Mononuclear cell (primary cell): Measurements from ENCODE around the gene FRAS1. TPM values are rescaled to one million over a fixed set of nuclear protein-coding genes. Genes with fewer than 3 reads are reported as not detected.
"Not testable (repeated sequence)": the region's sequence is repeated elsewhere in the genome, so short reads cannot be mapped to it uniquely, and the experiment has no call there.

Source experiments
- H3K27me3 ChIP-seq: 2 replicates; pipeline ENCODE4 v1.6.0; 2011; ENCODE audit warnings: low read length, control low read depth; ENCODE audit not compliant: insufficient read depth
- H3K4me1 ChIP-seq: 2 replicates; pipeline ENCODE4 v1.5.1; 2011; ENCODE audit warnings: mild to moderate bottlenecking, low read length, control low read depth; ENCODE audit not compliant: insufficient read depth
- H3K4me3 ChIP-seq: 2 replicates; pipeline ENCODE4 v1.5.1; 2011; ENCODE audit warnings: mild to moderate bottlenecking, low read length, moderate library complexity
- H3K9me3 ChIP-seq: 2 replicates; pipeline ENCODE4 v1.5.1; 2011; ENCODE audit warnings: low read depth, mild to moderate bottlenecking, control low read depth, low read length
- total RNA-seq: library from RNA; depleted of rRNA; stranded (reverse); fragments of >200 nt; gene quantifications from one replicate; pipeline ENCODE4 v1.2.3, GENCODE V29; 2012

FRAS1 gene
- total RNA-seq, 1 donor = under 0.01 TPM

DNA sequence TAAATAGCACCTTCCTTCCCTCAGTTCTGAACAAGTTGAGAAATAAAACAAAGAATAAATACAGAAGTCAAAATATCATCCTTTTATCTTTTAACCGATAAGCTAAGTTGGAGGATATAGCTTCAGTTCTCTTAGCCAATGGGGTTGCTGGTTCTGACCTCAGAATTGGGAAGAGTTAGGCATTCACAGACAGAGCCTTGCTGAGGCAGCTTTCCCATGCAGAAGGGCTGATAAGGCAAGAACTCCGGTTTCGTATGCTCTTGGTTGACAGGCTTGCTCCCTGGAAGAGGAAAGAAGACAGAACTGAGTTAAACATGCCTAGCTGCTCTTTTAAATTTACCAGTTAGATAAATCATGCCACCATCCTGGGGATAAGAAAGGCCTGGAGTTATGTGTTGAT, 17.6 kb downstream of the FRAS1 start:
- no peaks in the 10 kb centered on the region for H3K9me3 ChIP-seq
- no peaks in the 10 kb centered on the region for H3K4me1 ChIP-seq
- no peak overlapping the region for H3K4me3 ChIP-seq
- H3K27me3 ChIP-seq = peaks cover 28% of the 10 kb centered on the region

DNA sequence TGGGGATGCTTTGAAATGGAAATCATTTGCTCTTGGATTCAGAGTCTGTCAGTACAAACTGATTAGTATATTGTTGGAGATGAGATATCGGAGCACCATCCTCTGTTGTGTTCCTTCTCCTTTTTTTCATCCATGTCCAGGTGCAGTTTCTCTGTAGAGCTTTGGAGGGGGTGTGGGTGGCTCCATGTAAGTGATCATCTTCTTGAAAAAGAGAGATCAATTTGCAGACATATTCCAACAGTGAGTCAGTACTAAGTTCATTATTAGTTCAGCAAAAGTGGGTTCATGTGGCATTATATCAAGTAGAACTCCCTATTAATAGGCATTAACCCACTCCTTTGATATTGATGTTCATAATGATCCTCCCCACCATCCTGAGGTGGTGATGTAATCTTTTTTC, 18.9 kb downstream of the FRAS1 start:
- H3K4me1 ChIP-seq = no peaks in the 10 kb centered on the region
- peaks cover 28% of the 10 kb centered on the region for H3K27me3 ChIP-seq
- no peaks in the 10 kb centered on the region for H3K9me3 ChIP-seq
- no peak overlapping the region for H3K4me3 ChIP-seq

DNA sequence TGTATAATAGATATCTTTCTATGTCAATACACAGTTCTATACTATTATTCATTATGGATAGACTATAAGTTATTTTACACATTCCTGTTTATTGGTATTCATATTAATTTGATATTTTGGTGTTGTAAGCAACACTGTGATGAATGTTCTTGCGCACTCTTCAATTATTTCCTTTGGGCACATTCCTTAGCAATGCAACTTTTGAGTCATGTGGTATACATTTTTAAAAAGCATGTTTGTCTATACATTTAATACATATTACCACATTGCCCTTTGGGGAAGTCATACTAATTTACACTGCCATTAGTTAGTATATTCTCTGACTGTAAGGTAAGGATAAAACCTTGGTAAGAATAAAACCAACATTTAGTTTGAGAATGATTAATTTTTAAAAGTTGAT, 21.0 kb downstream of the FRAS1 start:
- Histone ChIP-seq H3K27me3 (peaks cover 13% of the 10 kb centered on the region), H3K4me3 (no peak overlapping the region), H3K4me1 (no peaks in the 10 kb centered on the region)

DNA sequence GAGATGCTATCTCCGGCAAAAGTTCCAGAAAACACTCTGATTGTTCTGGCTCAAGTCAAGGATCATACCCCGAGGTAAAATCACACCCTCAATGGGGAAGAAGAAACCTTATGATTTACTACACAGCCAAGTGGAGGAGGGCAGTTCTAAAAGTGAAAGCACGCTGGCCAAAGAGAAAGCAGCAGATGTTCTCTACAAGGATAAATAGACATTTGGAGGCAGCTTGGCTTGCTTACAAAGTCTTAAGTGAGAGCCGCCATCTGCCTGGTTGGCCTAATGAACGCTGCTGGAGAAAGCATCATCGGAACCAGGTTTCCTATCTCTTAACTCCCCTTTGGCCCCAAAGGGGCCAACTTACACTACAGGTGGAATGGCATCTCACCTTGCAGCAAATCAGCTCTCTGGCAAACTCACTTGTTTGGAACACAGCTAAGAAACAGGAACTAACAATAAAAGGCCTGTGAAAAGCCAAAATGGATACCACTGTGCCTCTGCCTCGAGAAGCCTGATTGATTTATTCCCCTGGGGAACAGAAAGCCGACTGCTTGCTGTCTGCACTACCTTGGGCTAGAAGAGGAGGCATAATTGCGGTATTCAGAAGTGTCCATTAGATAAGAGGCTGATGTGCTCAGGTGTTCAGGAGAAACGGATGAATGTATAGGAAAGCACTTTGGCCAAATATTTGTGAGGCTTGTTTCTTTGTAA, 22.8 kb downstream of the FRAS1 start:
- Histone ChIP-seq H3K27me3 (no peaks in the 10 kb centered on the region), H3K9me3 (no peaks in the 10 kb centered on the region), H3K4me1 (no peaks in the 10 kb centered on the region), H3K4me3 (no peak overlapping the region)

More for the DNA sequence above, 21.0 kb downstream of the FRAS1 start:
- H3K9me3 ChIP-seq = no peaks in the 10 kb centered on the region

DNA sequence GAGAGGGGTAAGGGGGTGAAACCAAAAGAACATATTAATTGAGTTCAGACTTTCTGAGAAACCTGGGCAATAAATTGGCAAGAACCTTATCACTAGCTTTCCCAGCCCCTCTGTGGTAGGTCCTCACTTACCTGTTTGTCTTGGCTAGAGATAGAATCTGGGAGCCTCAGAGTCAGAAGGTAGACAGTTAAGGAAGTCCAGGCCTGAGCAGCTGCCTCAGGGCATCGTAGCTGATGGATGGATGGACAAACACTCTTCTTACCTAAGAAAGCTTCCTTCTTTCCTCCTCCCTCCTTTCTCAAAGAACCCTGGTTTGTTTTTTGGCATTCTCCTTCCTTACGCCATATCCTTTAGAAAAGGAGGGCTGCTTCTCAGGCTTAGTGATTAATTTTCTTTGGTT, 24.4 kb downstream of the FRAS1 start:
- Histone ChIP-seq H3K9me3 (no peaks in the 10 kb centered on the region), H3K4me1 (no peaks in the 10 kb centered on the region), H3K4me3 (no peak overlapping the region), H3K27me3 (no peaks in the 10 kb centered on the region)

DNA sequence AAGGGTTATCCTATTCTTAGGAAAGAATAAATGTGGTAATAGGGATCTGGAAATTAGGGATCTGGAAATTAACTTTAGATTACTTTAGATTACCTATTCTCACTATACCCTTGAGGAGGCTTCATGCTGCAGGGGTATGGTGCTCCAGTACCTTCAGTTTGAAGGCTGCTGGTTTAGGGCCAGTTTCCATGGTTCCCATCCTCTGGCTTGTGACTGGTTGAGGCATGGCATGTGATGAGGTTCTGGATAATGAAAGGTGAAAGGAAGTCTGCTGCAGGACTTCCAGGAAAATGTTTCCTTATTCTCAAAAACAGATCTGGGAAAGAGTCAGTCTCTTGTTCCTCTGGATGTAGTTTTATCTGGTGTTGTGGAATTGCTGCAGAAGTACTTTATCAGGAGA, 25.9 kb downstream of the FRAS1 start:
- no peak overlapping the region for H3K4me3 ChIP-seq
- no peaks in the 10 kb centered on the region for H3K27me3 ChIP-seq
- no peaks in the 10 kb centered on the region for H3K9me3 ChIP-seq
- H3K4me1 ChIP-seq = no peaks in the 10 kb centered on the region

DNA sequence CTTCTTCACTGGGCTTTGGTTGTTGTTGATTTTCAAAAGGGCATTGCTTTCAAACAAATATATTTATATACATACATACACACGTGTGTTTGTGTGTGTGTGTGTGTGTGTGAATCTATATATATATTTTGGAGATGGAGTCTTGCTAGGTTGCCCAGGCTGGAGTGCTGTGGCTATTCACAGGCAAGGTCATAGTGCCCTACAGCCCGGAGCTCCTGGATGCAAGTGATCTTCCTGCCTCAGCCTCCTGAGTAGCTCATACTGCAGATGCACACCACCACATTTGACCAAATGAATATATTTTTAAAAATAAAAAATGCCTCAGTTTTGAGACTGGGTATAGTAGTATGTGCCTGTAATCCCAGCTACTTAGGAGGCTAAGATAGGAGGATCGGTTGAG, 34.4 kb downstream of the FRAS1 start:
- no peaks in the 10 kb centered on the region for H3K9me3 ChIP-seq
- no peaks in the 10 kb centered on the region for H3K27me3 ChIP-seq
- H3K4me1 ChIP-seq = no peaks in the 10 kb centered on the region
- H3K4me3 ChIP-seq = no peak overlapping the region

DNA sequence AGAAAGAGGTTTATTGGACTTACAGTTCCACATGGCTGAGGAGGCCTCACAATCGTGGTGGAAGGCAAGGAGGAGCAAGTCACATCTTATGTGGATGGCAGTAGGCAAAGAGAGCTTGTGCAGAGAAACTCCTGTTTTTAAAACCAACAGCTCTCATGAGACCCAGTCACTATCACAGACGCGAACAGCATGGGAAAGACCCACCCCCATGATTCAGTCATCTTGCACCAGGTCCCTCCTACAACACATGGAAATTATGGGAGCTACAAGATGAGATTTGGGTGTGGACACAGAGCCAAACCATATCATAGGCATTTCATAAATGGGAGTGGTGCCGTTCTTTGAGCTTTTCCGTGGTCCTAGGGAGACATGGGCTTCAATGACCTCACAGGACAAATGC, 35.2 kb downstream of the FRAS1 start:
- not testable (repeated sequence) for H3K9me3 ChIP-seq, H3K27me3 ChIP-seq, H3K4me1 ChIP-seq, H3K4me3 ChIP-seq

DNA sequence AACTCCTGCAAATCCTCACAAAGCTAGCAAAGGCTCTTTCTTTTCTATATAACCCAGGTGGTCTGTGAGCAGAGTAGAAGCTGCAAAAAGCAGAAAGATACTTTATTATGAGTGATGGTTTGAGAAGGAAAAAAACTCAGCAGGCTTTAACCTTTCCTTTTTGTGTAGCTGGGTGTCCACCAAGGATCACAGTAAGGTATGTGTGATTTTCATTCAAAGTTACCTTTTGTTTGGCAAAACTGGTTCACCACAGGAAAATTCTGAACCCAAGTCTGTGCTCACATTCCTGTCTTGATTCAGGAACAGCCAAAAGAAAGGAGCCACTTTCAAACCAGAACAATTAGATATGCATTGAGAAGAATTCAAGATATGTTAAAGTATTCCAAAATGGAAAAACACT, 35.7 kb downstream of the FRAS1 start:
- H3K4me1 ChIP-seq = no peaks in the 10 kb centered on the region
- no peaks in the 10 kb centered on the region for H3K27me3 ChIP-seq
- no peak overlapping the region for H3K4me3 ChIP-seq
- no peaks in the 10 kb centered on the region for H3K9me3 ChIP-seq

DNA sequence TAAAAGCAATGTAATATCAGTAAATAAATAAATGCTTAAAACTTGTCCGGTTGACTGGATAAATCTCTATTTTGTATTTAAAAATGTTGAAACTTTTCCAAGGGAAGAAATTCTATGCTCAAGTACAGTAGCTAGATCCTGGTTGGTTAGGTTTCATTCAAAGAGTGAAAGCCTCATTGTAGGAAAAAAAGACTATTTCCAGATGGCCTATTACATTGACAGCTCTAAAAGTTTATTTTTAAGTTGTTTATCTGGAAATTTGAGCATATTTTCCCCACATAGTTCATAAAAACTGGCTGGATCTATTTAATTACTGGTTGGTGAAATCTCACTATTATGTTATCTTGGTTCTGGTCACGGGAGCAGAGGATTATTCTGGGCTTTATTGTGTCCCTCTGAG, 38.0 kb downstream of the FRAS1 start:
- Histone ChIP-seq H3K4me3 (no peak overlapping the region), H3K9me3 (no peaks in the 10 kb centered on the region), H3K4me1 (no peaks in the 10 kb centered on the region), H3K27me3 (no peaks in the 10 kb centered on the region)

DNA sequence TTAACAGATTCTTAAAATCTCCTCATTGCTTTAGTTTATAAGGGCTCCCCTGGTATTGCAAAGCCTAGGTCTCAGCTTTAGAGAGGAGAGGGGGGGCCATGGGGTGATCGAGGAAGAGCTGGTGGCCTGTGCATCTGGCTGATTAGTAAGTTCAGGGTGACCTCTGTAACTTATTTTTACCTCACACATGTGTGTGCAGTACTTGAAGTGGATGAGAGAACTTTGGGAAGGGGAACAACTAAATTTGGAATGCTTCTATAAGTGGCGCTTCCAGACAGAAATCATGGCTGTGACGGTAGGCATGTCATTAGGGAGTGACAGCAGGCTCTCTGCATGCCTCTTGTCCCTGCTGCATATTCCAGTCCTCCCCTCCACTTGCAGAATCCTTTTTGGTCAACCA, 41.9 kb downstream of the FRAS1 start:
- no peaks in the 10 kb centered on the region for H3K4me1 ChIP-seq
- no peaks in the 10 kb centered on the region for H3K9me3 ChIP-seq
- no peaks in the 10 kb centered on the region for H3K27me3 ChIP-seq
- H3K4me3 ChIP-seq = no peak overlapping the region

DNA sequence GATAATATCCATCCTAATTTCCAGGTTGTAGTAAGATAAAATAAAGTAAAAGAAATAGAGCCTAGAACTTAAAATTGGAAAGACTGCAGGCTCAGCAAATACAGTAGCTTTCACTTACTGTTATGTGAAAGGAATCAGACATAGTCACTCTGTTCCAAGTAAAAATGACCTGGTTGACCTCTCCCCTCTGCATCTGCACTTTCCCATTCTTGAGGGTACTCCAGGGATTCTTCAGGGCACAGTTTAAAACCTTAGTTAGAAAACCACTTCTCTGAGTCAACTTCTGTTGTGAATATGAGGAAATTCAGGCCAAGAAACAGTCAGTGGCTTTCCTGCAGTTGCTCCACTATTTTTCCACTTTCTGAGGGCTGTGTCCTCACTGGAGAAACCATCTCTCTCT, 42.9 kb downstream of the FRAS1 start:
- no peaks in the 10 kb centered on the region for H3K9me3 ChIP-seq
- no peaks in the 10 kb centered on the region for H3K4me1 ChIP-seq
- H3K27me3 ChIP-seq = no peaks in the 10 kb centered on the region
- H3K4me3 ChIP-seq = no peak overlapping the region

DNA sequence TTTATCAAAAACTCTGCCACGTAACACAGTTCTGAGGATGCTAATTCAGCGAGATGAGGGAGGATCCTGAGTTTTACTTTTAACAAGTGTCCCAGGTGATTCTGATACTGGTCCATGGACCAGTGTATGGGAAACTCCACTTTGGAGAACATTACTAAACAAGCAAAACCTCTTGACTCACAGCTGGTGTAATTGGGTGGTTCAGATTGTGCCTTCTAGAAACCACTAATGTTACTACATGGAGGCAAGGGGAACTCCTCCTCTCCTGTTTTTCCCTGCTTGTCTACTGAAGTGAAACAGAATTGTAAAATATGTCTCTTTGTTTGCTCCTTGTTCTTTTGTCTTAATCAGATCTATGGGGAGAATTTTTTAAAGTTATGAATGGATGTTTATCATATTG, 62.6 kb downstream of the FRAS1 start:
- Histone ChIP-seq H3K27me3 (no peaks in the 10 kb centered on the region), H3K4me1 (no peaks in the 10 kb centered on the region), H3K4me3 (no peak overlapping the region), H3K9me3 (no peaks in the 10 kb centered on the region)

DNA sequence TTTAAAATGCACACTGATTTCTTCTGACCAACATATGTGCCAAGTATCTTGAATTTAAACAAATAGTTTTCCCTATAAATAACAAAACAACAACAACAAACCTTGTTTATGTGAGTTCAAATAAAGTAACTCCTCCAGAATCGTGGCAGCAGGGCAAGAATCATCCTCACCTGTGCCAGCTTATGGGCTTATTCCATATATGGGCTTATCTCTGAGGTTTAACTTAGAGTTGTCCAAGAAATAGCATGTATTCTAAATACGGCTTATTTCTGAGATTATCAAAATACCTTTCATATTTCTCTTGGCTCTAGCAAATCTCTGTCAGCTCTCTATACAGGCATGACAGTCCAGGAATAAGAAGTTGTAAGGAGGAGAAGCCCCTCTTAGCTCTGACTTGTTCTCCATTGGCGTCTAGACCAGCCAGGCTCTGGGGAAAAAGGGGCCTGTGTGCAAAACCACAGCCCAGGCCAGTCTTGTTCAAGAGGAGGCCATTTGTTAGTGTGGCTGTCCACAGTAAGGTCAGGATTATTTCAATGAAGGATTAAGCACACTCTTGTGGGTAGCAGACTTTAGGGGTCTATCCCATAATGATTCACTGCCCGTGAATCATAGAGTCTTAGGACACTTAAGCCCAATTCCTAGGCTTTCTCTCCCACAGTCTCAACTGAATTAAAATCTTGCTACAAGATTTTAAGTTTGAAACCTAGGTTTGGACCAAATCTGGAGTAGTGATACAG, 63.2 kb downstream of the FRAS1 start:
- Histone ChIP-seq H3K4me1 (no peaks in the 10 kb centered on the region), H3K9me3 (no peaks in the 10 kb centered on the region), H3K4me3 (no peak overlapping the region), H3K27me3 (no peaks in the 10 kb centered on the region)

DNA sequence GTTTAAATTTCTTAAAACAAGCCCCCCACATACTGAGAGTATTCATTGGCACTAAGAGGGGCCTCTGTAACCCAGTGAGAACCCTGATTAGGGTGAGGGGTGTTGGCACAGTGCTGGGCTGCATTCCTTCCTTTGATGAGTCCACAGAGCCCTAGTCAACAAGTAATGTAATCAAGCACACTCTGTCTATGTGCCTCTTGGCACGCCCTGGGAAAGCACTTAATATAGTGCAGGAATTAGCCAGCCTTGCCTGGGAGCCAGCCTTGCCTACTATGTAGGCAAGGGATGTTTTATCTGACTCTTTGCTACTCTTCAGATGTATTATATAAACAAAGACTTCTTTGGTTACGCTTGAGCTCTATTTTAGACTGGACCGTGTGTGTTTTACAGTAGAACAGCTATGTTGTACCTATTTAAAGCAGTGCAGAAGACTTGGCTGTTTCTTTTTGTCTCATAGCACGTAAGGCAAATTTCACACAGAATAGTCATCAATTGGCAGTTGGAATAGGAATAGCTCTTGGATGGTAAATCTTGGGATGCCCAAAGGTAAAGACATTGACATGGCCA, 64.3 kb downstream of the FRAS1 start:
- Histone ChIP-seq H3K4me1 (no peaks in the 10 kb centered on the region), H3K9me3 (no peaks in the 10 kb centered on the region)

More for the DNA sequence above, 64.3 kb downstream of the FRAS1 start:
- Histone ChIP-seq H3K27me3 (no peaks in the 10 kb centered on the region), H3K4me3 (no peak overlapping the region)
